ENCODE measurements around the gene ASMTL.
A peak's percentile ranks its signal among the peaks of the same experiment; 100 is the strongest.

- peak; percentile 47 for TF ChIP-seq POLR2A (IDR thresholded peaks at IDR 0.05)
- no peak for TF ChIP-seq CTCF (IDR thresholded peaks at IDR 0.05)
- TF ChIP-seq POLR2AphosphoS5 (IDR thresholded peaks at IDR 0.05) = peak in 1 of 3 donors; percentile 44
- TF ChIP-seq EP300 (IDR thresholded peaks at IDR 0.05; ENCODE audit: low read depth) = no peak
Observed at GRCh38 chrX:1481636-1482529, 29.2 kb upstream of the ASMTL start.
